HG03025 (cell line): Measurements from ENCODE around the gene RPL5.

ENCODE experiments used
- ATAC-seq: cut with Tn5 transposase; IDR thresholded peaks from one replicate; pipeline ENCODE4 v1.9.1; 2021; ENCODE audit warnings: mild to moderate bottlenecking, moderate library complexity; ENCODE audit not compliant: unreplicated experiment, low FRiP score

RPL5 gene

DNA sequence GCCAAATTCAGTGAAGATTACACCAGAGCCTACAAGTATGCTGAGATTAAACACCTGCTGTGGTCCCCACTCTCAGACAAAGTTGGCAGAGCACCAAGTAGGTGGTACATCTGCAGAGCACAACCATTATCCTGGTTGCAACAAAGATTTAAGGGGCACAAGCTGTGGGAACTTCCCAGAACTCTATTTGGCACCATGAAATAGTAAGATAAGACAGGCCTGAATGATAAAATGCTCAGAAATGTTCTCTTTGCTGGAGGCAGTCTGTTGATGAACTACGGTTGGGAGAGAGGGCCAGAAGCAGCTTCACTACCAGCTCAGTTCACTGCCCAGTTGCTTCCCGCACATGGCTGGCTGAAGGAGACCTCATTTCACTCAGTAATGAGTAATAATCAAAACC, 19.9 kb downstream of the RPL5 start:
- ATAC-seq: no peak

DNA sequence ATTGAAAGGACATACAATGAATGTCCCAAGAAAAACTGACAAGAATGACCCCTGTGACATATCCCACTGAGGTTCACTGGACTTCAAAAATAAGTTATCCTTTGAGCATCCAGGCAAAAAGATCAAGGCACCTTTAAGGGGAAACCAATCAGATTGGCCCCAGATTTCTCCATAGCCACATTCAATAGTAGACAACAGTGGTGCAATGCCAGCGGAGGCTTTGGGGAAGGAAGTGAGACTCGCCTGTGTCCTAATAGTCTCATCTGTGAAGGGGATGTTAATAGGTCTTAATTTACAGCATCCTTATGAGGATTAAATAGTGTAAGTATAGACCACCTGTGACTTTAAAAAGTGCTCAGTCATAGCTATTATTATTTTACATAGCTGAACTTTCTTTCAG, 21.5 kb downstream of the RPL5 start:
- no peak for ATAC-seq

- no peak for ATAC-seq
Measured at GRCh38 chr1:92854101-92854785, 22.4 kb downstream of the RPL5 start.

- ATAC-seq: no peak
Measured at GRCh38 chr1:92855236-92855635, 23.4 kb downstream of the RPL5 start.

- ATAC-seq: no peak
Measured at GRCh38 chr1:92857817-92858216, 26.0 kb downstream of the RPL5 start.

- no peak for ATAC-seq
Measured at GRCh38 chr1:92858564-92859399, 26.9 kb downstream of the RPL5 start.

DNA sequence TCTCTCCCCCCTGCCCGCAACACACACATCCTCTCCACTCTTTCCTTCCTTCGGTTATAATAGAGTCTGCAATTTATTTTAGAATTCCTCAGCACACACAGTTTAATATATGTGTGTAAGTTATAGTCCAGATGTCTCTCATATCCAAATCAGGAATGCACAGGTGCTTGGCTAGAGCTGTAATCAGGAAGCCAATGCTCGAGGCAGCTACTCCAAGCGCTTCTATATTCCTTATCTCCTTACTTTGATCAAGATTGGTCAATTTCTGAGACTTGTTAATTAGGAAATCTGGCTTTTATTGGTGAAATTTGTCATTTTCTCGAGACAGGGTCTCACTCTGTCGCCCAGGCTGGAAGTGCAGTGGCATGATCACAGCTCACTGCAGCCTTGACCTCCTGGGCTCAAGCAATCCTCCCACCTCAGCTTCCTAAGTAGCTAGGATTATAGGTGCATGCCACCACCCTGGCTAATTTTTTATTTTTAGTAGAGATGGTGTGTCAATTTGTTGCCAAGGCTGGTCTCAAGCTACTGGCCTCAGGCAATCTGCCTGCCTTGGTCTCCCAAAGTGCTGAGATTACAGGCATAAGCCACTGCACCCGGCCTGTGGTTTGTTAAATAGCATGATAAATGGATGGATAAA, 27.7 kb downstream of the RPL5 start:
- no peak for ATAC-seq

- no peak for ATAC-seq
Measured at GRCh38 chr1:92862605-92863004, 30.8 kb downstream of the RPL5 start.

- ATAC-seq: no peak
Measured at GRCh38 chr1:92864131-92864530, 32.3 kb downstream of the RPL5 start.

DNA sequence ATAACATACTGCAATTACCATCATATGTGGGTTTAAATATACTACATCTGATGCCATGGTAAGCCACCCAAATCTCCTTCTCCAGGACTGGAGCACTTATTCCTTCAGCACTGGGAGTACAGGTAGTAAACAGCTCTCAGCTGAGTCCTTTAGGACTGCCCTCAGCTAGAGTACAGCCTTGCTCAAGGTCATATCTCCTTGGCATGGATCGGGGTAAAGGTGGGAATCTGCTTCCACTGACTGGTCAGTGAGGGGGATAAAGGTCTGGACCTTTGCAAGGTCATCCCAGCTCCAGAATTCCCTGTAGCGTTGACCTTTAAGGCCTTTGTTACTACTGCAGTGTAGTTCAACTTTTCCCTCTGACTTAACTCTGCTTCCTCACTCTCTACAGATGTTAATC, 38.8 kb downstream of the RPL5 start:
- ATAC-seq: no peak

DNA sequence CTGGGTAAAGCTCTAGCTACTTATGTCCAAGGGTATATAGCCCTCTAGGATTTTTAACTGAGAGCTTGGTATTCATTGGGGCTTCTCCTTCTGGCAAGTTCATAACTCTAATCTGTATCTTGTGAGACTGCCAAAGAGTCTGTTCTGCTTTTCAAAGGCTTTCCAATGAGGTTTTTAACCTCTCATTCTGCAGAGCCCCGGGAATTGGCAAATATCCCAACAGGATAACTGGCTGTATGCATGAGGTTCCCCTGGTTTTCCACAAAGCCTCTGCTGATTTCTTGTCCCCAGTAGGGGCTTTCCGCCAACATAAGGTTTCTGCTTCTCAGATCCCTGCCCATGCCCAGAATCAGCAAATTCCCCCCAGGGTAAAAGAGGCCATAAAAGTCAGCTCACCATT, 40.9 kb downstream of the RPL5 start:
- no peak for ATAC-seq

GRCh38 chr1:92874987-92875386, 43.1 kb downstream of the RPL5 start:
- ATAC-seq: no peak

GRCh38 chr1:92876351-92876750, 44.5 kb downstream of the RPL5 start:
- ATAC-seq: no peak

GRCh38 chr1:92877081-92877711, 45.4 kb downstream of the RPL5 start:
- ATAC-seq: no peak

- no peak for ATAC-seq
Measured at GRCh38 chr1:92877792-92878191, 46.0 kb downstream of the RPL5 start.

DNA sequence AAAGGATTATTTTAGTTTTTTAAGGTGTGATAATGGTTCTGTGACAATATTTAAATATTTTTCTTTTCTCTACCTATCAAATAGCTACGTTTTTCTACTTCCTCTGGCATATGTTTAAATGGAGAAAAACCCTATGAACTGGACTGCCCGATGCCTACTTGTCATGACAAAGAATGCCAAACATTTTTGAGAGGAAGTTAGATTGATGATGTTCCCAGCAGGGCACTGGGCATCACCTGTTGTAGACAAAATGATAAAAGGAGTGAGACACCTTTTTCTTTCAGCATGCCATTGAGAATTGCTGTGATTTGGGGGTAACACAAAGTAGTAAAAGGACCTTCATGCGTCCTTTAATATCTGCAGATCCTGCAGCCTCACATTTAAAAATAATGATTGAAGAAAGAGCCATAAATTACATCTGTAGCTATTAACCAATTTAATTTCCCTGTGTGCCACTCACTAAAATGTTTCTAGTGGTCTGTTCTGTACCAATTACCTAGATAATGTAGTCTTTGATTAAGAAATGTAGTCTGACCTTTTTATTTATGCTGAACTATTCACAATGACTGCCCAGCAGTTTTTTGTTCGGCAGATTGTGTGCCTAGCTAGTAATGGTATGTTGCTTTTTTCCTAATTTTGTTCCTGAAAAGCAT, 47.6 kb downstream of the RPL5 start:
- no peak for ATAC-seq

DNA sequence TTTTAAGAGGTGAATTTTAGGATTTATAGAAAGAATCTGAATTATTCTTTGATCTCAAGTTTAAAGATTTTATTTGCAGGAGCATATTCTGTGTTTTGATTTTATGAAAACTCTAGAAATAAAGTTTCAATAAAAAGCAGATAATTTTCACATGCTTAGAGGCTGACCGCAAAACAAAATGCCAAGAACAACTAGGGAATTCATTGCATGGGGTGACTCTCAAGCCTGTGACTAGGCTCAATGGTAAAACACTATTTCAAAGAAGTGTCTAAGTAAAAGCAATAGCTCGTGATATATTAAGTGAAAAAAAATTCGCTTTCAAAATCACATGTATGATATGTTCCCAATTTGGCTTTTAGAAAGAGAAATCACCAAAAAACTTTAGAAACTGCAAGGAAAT, 49.6 kb downstream of the RPL5 start:
- ATAC-seq: no peak

DNA sequence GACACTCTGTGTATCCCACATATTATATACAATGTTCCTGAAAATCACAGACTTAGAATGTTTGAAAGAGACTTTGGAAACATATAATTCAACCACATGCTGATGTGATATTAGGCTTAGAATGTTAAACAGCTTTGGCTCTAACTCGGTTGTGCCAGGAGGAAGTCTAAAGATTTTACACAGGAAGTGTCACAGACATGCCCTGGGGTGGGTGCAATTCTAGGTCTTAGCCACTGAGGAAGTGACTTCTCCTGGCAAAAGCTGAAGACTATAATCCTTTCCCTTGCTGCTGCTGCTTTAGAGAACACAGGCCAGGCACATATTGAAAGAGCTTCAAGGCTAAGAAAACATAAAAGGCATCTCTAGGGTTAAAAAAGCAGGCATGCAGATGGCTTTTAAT, 51.0 kb downstream of the RPL5 start:
- ATAC-seq: no peak

DNA sequence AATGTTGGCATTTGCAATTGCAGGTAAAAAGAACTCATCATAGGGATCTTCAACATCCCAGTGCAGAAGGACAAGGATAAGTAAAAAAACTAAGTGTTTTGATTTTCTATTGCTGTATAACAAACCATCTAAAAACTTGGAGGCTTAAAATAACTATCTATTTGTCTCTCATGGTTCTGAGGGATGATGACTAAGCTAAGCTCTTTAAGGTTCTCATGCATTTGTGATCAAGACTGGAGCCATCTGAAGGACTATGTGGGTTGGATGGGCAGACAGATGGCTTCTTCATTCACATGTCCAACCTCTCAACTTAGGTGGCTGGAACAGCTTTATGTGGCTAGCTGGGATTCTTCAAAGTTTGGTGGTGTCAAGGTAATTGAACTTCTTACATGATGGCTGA, 51.5 kb downstream of the RPL5 start:
- no peak for ATAC-seq

DNA sequence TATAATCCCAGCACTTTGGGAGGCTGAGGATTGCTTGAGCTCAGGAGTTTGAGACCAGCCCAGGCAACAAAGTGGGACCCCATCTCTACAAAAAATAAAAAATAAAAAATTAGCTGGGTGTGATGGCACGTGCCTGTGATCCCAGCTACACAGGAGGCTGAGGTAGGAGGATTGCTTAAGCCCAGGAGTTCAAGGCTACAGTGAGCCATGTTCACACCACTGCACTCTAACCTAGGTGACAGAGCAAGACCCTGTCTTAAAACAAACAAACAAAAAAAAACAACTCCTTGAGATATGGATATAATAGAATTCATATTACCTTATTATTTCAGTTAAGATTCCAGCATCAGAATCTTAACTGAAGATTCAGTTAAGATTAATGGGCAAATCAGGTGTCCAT, 52.4 kb downstream of the RPL5 start:
- no peak for ATAC-seq
